Measurements from ENCODE around the gene SPATA31D1.

The SPATA31D1 gene

GRCh38 chr9:82022121-82022520, 33.5 kb downstream of the SPATA31D1 start:
- DNase-seq, result no peak

- DNase-seq, result no peak
Observed at GRCh38 chr9:82024908-82025307, 36.3 kb downstream of the SPATA31D1 start.

GRCh38 chr9:82031538-82032280, 43.1 kb downstream of the SPATA31D1 start:
- DNase-seq, result no peak

GRCh38 chr9:82034956-82035731, 46.6 kb downstream of the SPATA31D1 start:
- DNase-seq, result no peak

GRCh38 chr9:82036086-82036485, 47.5 kb downstream of the SPATA31D1 start:
- no peak for DNase-seq

GRCh38 chr9:82037126-82037525, 48.6 kb downstream of the SPATA31D1 start:
- no peak for DNase-seq

GRCh38 chr9:82038897-82039296, 50.3 kb downstream of the SPATA31D1 start:
- DNase-seq, result no peak

All from suppressor macrophage (primary cell).